ENCODE results near the gene DACH1. TPM values are rescaled to one million over a fixed set of nuclear protein-coding genes. Genes with fewer than 3 reads are reported as not detected.

Gene DACH1
- total RNA-seq, 1 experiment from 2014 or later: not detected

GRCh38 chr13:71830736-71831135 is 36.3 kb downstream of the DACH1 start (continued):
- TF ChIP-seq POLR2AphosphoS5 (IDR thresholded peaks at IDR 0.05; ENCODE audit: low read depth, low read length): no peak

DNA sequence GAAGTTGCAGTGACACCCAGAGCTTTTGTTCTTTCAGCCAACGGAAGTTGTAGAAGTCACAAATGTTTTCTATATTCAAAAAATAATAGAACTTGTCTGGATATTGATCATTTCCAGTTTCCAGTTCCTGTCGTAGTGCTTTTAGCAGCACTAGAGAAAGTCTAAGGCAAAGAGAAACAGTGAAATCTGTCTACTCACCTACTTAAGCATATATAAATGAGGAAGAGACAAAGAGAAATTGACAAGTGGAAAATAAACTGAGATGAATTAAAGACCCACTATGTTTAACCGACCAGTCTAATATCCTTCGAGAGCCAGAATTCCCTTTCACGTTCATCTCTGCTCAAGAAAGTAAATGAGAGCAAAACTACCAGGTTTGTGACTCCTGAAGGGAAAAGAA is 36.7 kb downstream of the DACH1 start:
- H3K27ac ChIP-seq (ENCODE audit: low read depth, low read length): no peak overlapping the region
- POLR2A ChIA-PET: interaction anchor here (0.6 kb wide), 1 partner anchor 15 kb away, joined by 3 read pairs; no protein-coding TSS in a partner anchor
- H4K20me1 ChIP-seq (ENCODE audit: insufficient read depth): no peaks in the 10 kb centered on the region
- no peak for ATAC-seq
- no peak overlapping the region for H3K9ac ChIP-seq (ENCODE audit: low read length)
- H3K9me2 ChIP-seq (ENCODE audit: insufficient read depth): no peaks in the 10 kb centered on the region
- RAD21 ChIA-PET (ENCODE audit: low non-redundant PET in 1 of 2, low total read pairs in 2 of 2, uncharacterized antibody in 2 of 2, unreplicated experiment in 2 of 2): no interaction called here
- no peak overlapping the region for H2AFZ ChIP-seq (ENCODE audit: low read depth, low read length, poor library complexity, severe bottlenecking)
- H3K27me3 ChIP-seq (ENCODE audit: insufficient read depth, low read length): no peaks in the 10 kb centered on the region
- H3K4me1 ChIP-seq (ENCODE audit: control insufficient read depth in 1 of 2, insufficient read depth in 2 of 2, low read length in 2 of 2): no peaks in the 10 kb centered on the region
- intact Hi-C loops (cut with micrococcal nuclease): no loop called here
- H3K79me2 ChIP-seq (ENCODE audit: insufficient read depth, low read length): no peaks in the 10 kb centered on the region
- BruUV-seq (replicated peaks): no TSS peak
- no peak overlapping the region for H3K4me3 ChIP-seq (replicated peaks in 1 of 2; ENCODE audit: low read depth in 1 of 2, low read length in 2 of 2)
- 0 out of 4 replicates have a peak, but pooled peaks cover 0 to 3% of the 10 kb centered on the region in 2 experiments for H3K9me3 ChIP-seq (ENCODE audit: control insufficient read depth in 1 of 2, insufficient read depth in 1 of 2, low read depth in 1 of 2, low read length in 2 of 2)
- CTCF ChIA-PET: no interaction called here
- TF ChIP-seq RAD21 (IDR thresholded peaks at IDR 0.05; ENCODE audit: low read depth) (no peak), EZH2phosphoT487 (IDR thresholded peaks at IDR 0.05; ENCODE audit: borderline replicate concordance) (no peak), POLR2AphosphoS5 (IDR thresholded peaks at IDR 0.05; ENCODE audit: low read depth, low read length) (no peak), ATF3 (IDR thresholded peaks at IDR 0.05) (no peak), SIN3A (IDR thresholded peaks at IDR 0.05; ENCODE audit: low read depth) (no peak), YY1 (IDR thresholded peaks at IDR 0.05; ENCODE audit: extremely low read depth, insufficient replicate concordance, low read depth, low read length) (no peak), ELF1 (IDR thresholded peaks at IDR 0.05; ENCODE audit: borderline replicate concordance, low read depth) (no peak), POLR2A (IDR thresholded peaks at IDR 0.05; ENCODE audit: borderline replicate concordance, extremely low read depth, insufficient read depth, insufficient read length) (no peak), ZFX (IDR thresholded peaks at IDR 0.05) (no peak), EGR1 (IDR thresholded peaks at IDR 0.05; ENCODE audit: low read depth) (no peak), ZNF274 (IDR thresholded peaks at IDR 0.05; ENCODE audit: low read depth, low read length) (no peak), TCF7L2 (IDR thresholded peaks at IDR 0.05; ENCODE audit: borderline replicate concordance, extremely low read depth, insufficient read depth, insufficient read length) (no peak)
- TF ChIP-seq, protein P1, sequence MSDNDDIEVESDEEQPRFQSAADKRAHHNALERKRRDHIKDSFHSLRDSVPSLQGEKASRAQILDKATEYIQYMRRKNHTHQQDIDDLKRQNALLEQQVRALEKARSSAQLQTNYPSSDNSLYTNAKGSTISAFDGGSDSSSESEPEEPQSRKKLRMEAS (IDR thresholded peaks at IDR 0.05): no peak
- TF ChIP-seq, protein P2, sequence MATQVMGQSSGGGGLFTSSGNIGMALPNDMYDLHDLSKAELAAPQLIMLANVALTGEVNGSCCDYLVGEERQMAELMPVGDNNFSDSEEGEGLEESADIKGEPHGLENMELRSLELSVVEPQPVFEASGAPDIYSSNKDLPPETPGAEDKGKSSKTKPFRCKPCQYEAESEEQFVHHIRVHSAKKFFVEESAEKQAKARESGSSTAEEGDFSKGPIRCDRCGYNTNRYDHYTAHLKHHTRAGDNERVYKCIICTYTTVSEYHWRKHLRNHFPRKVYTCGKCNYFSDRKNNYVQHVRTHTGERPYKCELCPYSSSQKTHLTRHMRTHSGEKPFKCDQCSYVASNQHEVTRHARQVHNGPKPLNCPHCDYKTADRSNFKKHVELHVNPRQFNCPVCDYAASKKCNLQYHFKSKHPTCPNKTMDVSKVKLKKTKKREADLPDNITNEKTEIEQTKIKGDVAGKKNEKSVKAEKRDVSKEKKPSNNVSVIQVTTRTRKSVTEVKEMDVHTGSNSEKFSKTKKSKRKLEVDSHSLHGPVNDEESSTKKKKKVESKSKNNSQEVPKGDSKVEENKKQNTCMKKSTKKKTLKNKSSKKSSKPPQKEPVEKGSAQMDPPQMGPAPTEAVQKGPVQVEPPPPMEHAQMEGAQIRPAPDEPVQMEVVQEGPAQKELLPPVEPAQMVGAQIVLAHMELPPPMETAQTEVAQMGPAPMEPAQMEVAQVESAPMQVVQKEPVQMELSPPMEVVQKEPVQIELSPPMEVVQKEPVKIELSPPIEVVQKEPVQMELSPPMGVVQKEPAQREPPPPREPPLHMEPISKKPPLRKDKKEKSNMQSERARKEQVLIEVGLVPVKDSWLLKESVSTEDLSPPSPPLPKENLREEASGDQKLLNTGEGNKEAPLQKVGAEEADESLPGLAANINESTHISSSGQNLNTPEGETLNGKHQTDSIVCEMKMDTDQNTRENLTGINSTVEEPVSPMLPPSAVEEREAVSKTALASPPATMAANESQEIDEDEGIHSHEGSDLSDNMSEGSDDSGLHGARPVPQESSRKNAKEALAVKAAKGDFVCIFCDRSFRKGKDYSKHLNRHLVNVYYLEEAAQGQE (IDR thresholded peaks at IDR 0.05; ENCODE audit: low read depth): no peak
- no peak overlapping the region for H3K4me2 ChIP-seq (ENCODE audit: low read length)
- no peak for DNase-seq (ENCODE audit: low read depth, low spot score)
- H3K36me3 ChIP-seq (ENCODE audit: control insufficient read depth in 1 of 2, insufficient read depth in 2 of 2, low read length in 2 of 2): no peaks in the 10 kb centered on the region

Data from HCT116 (cell line).